GM10266 (cell line): ENCODE data around the gene FCSK.
"Not testable (repeated sequence)": the region's sequence is repeated elsewhere in the genome, so short reads cannot be mapped to it uniquely, and the experiment has no call there.

Source experiments
- DNase-seq: peaks from one replicate; pipeline ENCODE4 v3.0.0; 2012; ENCODE audit errors: extremely low spot score
- TF ChIP-seq, protein P1 (sequence below): IDR thresholded peaks from 2 replicates; pipeline ENCODE4 v1.5.1; 2012; ENCODE audit warnings: mild to moderate bottlenecking, low read depth; ENCODE audit not compliant: control insufficient read depth, insufficient read depth; ENCODE audit errors: missing control alignments

Gene FCSK

DNA sequence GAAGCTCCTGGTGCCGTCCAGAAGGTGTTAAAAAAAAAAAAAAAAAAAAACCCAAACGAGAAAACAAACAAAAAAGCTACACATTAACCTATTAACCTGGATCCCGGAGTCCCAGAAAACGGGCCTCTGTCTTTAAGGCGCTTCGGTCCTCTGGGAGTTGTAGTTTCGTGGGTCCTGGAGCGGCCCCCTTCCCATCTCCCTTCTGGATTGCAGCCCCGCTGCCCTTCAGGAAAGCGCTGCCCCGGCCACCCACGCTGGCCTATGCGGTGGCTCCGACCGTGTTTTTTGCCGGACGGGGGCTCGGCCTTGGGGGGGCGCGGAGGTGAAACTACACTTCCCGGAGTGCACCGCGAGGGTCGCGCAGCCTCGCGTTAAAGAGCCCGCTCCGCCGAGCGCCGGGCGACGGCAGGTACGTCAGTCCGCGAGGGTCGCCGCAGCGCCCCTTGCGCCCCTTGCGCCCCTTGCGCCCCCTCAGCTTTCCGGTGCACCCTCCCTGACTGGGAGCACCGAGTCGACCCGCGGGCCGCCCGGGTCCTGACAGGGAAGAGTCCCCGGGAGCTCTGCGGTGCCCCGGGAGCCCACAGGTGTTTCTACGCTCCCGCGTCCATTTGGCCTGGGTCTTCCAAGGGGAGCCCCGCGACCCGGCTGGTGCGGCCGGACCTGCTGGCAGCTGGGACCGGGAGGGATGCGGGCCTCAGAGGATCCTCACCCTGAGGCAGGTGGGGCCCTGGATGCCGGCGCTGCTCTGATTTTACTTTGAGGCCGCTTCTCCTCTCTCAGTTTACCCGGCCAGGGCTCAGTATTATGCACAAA, at the start of gene FCSK:
Gene FCSK (plus strand): TSS at position 374 of the 813 bp plus-strand sequence. CDS start 8,596 bp downstream, outside the sequence.
- peak; percentile 87 for DNase-seq
- TF ChIP-seq, protein P1, sequence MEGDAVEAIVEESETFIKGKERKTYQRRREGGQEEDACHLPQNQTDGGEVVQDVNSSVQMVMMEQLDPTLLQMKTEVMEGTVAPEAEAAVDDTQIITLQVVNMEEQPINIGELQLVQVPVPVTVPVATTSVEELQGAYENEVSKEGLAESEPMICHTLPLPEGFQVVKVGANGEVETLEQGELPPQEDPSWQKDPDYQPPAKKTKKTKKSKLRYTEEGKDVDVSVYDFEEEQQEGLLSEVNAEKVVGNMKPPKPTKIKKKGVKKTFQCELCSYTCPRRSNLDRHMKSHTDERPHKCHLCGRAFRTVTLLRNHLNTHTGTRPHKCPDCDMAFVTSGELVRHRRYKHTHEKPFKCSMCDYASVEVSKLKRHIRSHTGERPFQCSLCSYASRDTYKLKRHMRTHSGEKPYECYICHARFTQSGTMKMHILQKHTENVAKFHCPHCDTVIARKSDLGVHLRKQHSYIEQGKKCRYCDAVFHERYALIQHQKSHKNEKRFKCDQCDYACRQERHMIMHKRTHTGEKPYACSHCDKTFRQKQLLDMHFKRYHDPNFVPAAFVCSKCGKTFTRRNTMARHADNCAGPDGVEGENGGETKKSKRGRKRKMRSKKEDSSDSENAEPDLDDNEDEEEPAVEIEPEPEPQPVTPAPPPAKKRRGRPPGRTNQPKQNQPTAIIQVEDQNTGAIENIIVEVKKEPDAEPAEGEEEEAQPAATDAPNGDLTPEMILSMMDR: peak; percentile 42

DNA sequence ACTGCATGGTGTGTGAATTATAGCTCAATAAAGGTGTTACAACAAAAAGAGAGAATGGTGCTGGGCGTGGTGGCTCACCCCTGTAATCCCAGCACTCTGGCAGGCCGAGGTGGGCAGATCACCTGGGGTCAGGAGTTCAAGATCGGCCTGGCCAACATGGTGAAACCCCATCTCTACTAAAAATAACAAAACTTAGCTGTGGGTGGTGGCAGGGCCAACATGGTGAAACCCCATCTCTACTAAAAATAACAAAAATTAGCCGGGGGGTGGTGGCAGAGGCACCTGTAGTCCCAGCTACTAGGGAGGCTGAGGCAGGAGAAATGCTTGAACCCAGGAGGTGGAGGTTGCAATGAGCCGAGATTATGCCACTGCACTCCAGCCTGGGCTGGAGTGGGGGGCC, 48.3 kb upstream of the FCSK start:
- not testable (repeated sequence) for DNase-seq

DNA sequence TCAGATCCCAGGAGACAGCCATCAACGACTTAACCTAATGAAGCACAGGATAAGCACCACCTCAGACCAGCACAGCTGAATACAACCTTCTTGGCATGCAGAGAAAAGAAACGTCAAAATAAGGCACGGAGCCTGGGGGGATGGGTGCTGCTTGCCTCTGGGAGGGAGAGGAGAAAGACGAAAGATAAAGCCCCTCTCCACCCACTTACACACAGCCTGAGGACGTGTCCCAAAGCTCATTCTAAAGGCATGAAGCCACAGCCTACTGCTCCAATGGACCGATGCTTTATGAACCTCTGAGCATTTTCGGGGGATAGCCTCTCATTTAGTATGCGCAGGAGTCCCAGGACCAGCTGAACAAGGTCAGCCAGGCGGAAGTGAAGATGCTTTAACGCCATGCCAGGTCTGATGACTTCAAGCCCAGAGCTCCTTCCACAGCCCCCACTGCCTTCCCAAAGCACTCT, 46.6 kb upstream of the FCSK start:
- TF ChIP-seq, protein P1: no peak
- peak; percentile 50 for DNase-seq

DNA sequence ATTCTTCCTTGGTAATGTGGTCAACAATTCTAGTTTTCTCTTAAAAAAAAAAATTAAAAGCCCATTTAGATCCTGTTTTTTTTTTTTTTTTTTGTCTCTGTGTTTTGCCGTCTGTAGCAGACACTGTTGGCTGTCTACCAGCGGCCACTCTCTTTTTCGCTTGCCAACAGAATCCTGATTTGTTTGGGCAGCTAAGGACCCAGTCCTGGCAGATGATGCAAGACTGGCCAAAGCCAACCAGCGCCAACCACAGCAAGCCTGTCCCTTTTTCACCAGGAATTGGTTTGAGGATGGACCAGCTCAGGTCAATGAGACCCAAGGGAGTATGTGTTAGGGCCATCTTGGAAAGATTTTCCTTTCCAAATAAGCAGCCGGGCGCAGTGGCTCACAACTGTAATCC, 43.7 kb upstream of the FCSK start:
- TF ChIP-seq, protein P1: no peak
- DNase-seq: no peak

GRCh38 chr16:70412385-70412784, 42.0 kb upstream of the FCSK start:
- no peak for DNase-seq
- TF ChIP-seq, protein P1: no peak

- DNase-seq: not testable (repeated sequence)
Measured at GRCh38 chr16:70413572-70413971, 40.8 kb upstream of the FCSK start.

- no peak for DNase-seq
- TF ChIP-seq, protein P1: no peak
Measured at GRCh38 chr16:70416748-70417616, 37.4 kb upstream of the FCSK start.

DNA sequence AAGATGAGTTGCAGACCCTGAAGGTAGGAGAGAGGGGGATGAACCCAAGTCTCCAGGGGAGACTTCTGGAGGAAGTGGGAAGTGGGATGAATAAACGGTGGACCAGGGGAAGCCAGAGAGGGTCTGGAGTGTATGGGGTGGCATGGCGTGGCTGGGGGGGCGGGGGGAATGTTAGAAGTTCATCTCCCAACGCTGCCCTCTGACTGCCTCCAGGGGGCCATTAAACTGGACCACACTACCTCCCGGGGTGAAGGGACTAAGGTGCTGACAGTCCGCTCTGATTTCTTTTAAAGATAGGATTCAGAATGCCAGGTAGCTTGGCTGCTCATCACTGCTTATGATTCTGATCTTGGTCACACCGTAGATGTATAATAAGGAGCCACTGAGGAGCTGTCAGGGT, 36.7 kb upstream of the FCSK start:
- DNase-seq: no peak
- TF ChIP-seq, protein P1: no peak
